SK-N-SH (cell line): ENCODE data around the gene DEPDC4. TPM values are rescaled to one million over a fixed set of nuclear protein-coding genes. Genes with fewer than 3 reads are reported as not detected.

Experiments used
- CTCF ChIA-PET: fragments of 300-600, 350-600 bp; formaldehyde crosslinking; extraction: SDS; loops from one replicate; lab custom pipeline; 2021; lab: Yijun Ruan, JAX
- POLR2A ChIA-PET: fragments of 350-600 bp; sonication (Branson Sonifier 250); formaldehyde crosslinking; extraction: SDS; loops from one replicate; lab custom pipeline; 2020; ENCODE audit warnings: antibody characterized with exemption, inconsistent platforms; lab: Yijun Ruan, JAX
- DNase-seq: peaks from one replicate; pipeline ENCODE4 v3.0.0; 2012
- H2AFZ ChIP-seq: fragments of 200-600 bp; sonication (generic); 2 replicates; pipeline ENCODE4 v1.8.1; 2016; ENCODE audit warnings: antibody characterized with exemption, mild to moderate bottlenecking, low read depth
- H3F3A ChIP-seq: fragments of 200-600 bp; sonication (generic); replicated peaks from 2 replicates; pipeline ENCODE3; 2016; ENCODE audit warnings: antibody characterized with exemption, mild to moderate bottlenecking; ENCODE audit not compliant: insufficient read depth
- H3K27ac ChIP-seq, 2 experiments: fragments of 200-500 bp in 1 of 2; fragments of 200-600 bp in 1 of 2; sonication (Bioruptor generic) in 1 of 2; sonication (generic), shearing (Covaris generic) in 1 of 2; 2 replicates each; pipeline versions ENCODE4 v1.5.1 to v1.6.1; 2014 to 2016; ENCODE audit warnings: low read depth in 2 of 2, inconsistent platforms in 1 of 2, low read length in 1 of 2, mild to moderate bottlenecking in 1 of 2, mixed read lengths in 1 of 2
- H3K27me3 ChIP-seq: fragments of 200-600 bp; sonication (generic), shearing (Covaris generic); 2 replicates; pipeline ENCODE4 v1.6.1; 2016; ENCODE audit warnings: mixed run types; ENCODE audit not compliant: insufficient read depth
- H3K36me3 ChIP-seq, 2 experiments: fragments of 200-500 bp in 1 of 2; fragments of 200-600 bp in 1 of 2; sonication (Bioruptor generic) in 1 of 2; sonication (generic) in 1 of 2; replicated peaks in 1 of 2; 2 replicates each; pipeline versions ENCODE3 to v1.5.1; 2014 to 2016; ENCODE audit warnings: low read length in 1 of 2, mild to moderate bottlenecking in 1 of 2; ENCODE audit not compliant: insufficient read depth in 2 of 2, control insufficient read depth in 1 of 2
- H3K4me1 ChIP-seq, 2 experiments: fragments of 200-500 bp in 1 of 2; fragments of 200-600 bp in 1 of 2; sonication (Bioruptor generic) in 1 of 2; sonication (generic), shearing (Covaris generic) in 1 of 2; 2 replicates each; pipeline versions ENCODE4 v1.5.1 to v1.6.1; 2014 to 2016; ENCODE audit warnings: low read depth in 1 of 2, low read length in 1 of 2, mixed run types in 1 of 2; ENCODE audit not compliant: insufficient read depth in 2 of 2, control insufficient read depth in 1 of 2
- H3K4me2 ChIP-seq: fragments of 200-600 bp; sonication (generic), shearing (Covaris generic); 2 replicates; pipeline ENCODE4 v1.6.1; 2017; ENCODE audit warnings: mixed run types
- H3K4me3 ChIP-seq, 2 experiments: fragments of 200-500 bp in 1 of 2; fragments of 200-600 bp in 1 of 2; sonication (Bioruptor generic) in 1 of 2; sonication (generic), shearing (Covaris generic) in 1 of 2; 2 replicates each; pipeline versions ENCODE4 v1.5.1 to v1.8.1; 2014 to 2016; ENCODE audit warnings: low read depth in 2 of 2, inconsistent platforms in 1 of 2, low read length in 1 of 2, mild to moderate bottlenecking in 1 of 2, mixed read lengths in 1 of 2, moderate library complexity in 1 of 2
- H3K79me2 ChIP-seq: fragments of 200-600 bp; sonication (generic); 2 replicates; pipeline ENCODE4 v1.8.1; 2017; ENCODE audit warnings: mild to moderate bottlenecking; ENCODE audit not compliant: insufficient read depth
- H3K9ac ChIP-seq: fragments of 200-600 bp; sonication (generic); 2 replicates; pipeline ENCODE4 v1.6.1; 2017; ENCODE audit warnings: mixed run types
- H3K9me2 ChIP-seq: fragments of 200-600 bp; sonication (generic); 2 replicates; pipeline ENCODE4 v1.6.1; 2017; ENCODE audit warnings: mixed run types
- H3K9me3 ChIP-seq: fragments of 200-600 bp; sonication (generic); 2 replicates; pipeline ENCODE4 v1.6.1; 2017; ENCODE audit warnings: mixed run types, mild to moderate bottlenecking, moderate library complexity
- H4K20me1 ChIP-seq: fragments of 200-600 bp; sonication (generic); 2 replicates; pipeline ENCODE4 v1.6.1; 2017; ENCODE audit warnings: mild to moderate bottlenecking, mixed run types; ENCODE audit not compliant: insufficient read depth
- CHD2 ChIP-seq: fragments of 150-350 bp; IDR thresholded peaks from 2 replicates; pipeline ENCODE4 v1.6.1; 2018; ENCODE audit warnings: low read length; ENCODE audit not compliant: partially characterized antibody
- ELF1 ChIP-seq: IDR thresholded peaks from 2 replicates; pipeline ENCODE4 v1.4.0; 2012
- FOSL2 ChIP-seq: IDR thresholded peaks from 2 replicates; pipeline ENCODE4 v1.4.0; 2012; ENCODE audit warnings: low read depth, mild to moderate bottlenecking, moderate library complexity, borderline replicate concordance
- GABPA ChIP-seq: IDR thresholded peaks from 2 replicates; pipeline ENCODE4 v1.4.0; 2012; ENCODE audit warnings: low read depth, mild to moderate bottlenecking
- MEF2A ChIP-seq: IDR thresholded peaks from 2 replicates; pipeline ENCODE4 v1.4.0; 2012; ENCODE audit warnings: low read depth, borderline replicate concordance
- MXI1 ChIP-seq: IDR thresholded peaks from 2 replicates; pipeline ENCODE4 v1.6.1; 2012; ENCODE audit warnings: mild to moderate bottlenecking, low read depth, low read length, improper control_type of control experiment
- NRF1 ChIP-seq: IDR thresholded peaks from 2 replicates; pipeline ENCODE4 v1.6.1; 2012; ENCODE audit warnings: low read depth, mild to moderate bottlenecking, low read length
- RAD21 ChIP-seq: IDR thresholded peaks from 2 replicates; pipeline ENCODE4 v1.6.1; 2012; ENCODE audit warnings: mild to moderate bottlenecking, low read length
- RFX5 ChIP-seq: IDR thresholded peaks from 2 replicates; pipeline ENCODE4 v1.6.1; 2012; ENCODE audit warnings: mild to moderate bottlenecking, improper control_type of control experiment, low read length
- RXRA ChIP-seq: IDR thresholded peaks from 2 replicates; pipeline ENCODE4 v1.4.0; 2012; ENCODE audit warnings: low read depth, mild to moderate bottlenecking, borderline replicate concordance
- SIN3A ChIP-seq: IDR thresholded peaks from 2 replicates; pipeline ENCODE4 v1.6.1; 2012; ENCODE audit warnings: low read depth, mild to moderate bottlenecking, low read length, moderate library complexity, borderline replicate concordance
- TEAD4 ChIP-seq: IDR thresholded peaks from 2 replicates; pipeline ENCODE4 v1.4.0; 2012; ENCODE audit warnings: mild to moderate bottlenecking, borderline replicate concordance; ENCODE audit not compliant: insufficient read depth
- YY1 ChIP-seq: IDR thresholded peaks from 2 replicates; pipeline ENCODE4 v1.4.0; 2012; ENCODE audit warnings: low read depth, mild to moderate bottlenecking
- WGBS: methylation state at CpG from one replicate; pipeline ENCODE4 v1.1.6; 2017; ENCODE audit warnings: low lambda C conversion rate; 5-methylcytosine and 5-hydroxymethylcytosine counted together
- polyA plus RNA-seq, 3 experiments: library from polyadenylated mRNA; depleted of rRNA; stranded (reverse); fragments of >200 nt; gene quantifications; 2 replicates each; pipeline ENCODE4 v1.2.3, GENCODE V29; 2012
- TF ChIP-seq, protein P1 (sequence below): IDR thresholded peaks from 2 replicates; pipeline ENCODE4 v1.4.0; 2012; ENCODE audit warnings: low read depth, borderline replicate concordance
- TF ChIP-seq, protein P2 (sequence below): IDR thresholded peaks from 2 replicates; pipeline ENCODE4 v1.4.0; 2012; ENCODE audit warnings: low read depth
- TF ChIP-seq, protein P3 (sequence below): IDR thresholded peaks from 2 replicates; pipeline ENCODE4; 2012
- TF ChIP-seq, protein P4 (sequence below): fragments of 150-350 bp; IDR thresholded peaks from 2 replicates; pipeline ENCODE4 v1.6.1; 2017; ENCODE audit warnings: antibody characterized with exemption, low read length, low read depth, borderline replicate concordance

The DEPDC4 gene
- polyA plus RNA-seq, 1 of the 3 experiments (the other 2 are of a cell fraction) = 0.76 TPM

DNA sequence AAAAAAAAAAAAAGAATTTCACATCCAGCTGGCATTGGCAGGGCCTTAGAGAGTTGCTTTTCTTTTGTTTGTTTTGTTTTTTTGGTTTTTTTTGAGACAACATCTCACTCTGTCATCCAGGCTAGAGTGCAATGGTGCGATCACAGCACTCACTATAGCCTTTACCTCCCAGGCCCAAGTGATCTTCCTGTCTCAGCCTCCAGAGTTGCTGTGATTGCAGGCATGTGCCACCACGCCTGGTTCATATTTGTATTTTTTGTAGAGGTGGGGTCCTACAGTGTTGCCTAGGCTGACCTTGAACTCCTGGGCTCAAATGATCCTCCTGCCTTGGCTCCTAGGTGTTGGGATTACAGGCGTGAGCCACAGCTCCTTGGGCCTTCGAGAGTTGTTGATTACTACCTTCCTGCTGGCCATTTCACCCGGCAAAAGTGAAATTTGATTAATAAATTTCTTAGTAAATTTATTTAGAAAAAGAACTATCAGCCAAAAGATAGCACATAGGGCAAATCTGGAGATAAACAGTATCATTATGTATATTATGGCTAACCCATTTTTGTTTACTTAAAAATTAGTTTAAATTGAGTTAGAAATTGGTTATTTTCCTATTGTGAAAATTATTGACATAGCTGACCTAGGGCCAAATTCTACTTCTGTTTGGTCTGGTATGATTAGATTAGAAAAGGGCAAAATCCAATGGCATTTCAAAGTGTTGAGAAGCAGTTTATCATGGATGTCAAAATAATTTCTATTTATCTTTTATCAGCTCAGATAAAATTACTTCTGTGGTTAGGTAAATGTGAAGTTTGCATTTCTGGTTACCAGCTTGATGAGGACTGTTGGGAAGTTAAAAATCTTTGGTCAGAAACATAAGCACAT is 53.6 kb downstream of the DEPDC4 start:
- TF ChIP-seq RFX5 (no peak), ELF1 (no peak), TEAD4 (no peak), RAD21 (no peak), RXRA (no peak), GABPA (no peak), MEF2A (no peak), YY1 (no peak), SIN3A (no peak), FOSL2 (no peak), NRF1 (no peak), MXI1 (no peak), CHD2 (no peak)
- TF ChIP-seq, protein P1, sequence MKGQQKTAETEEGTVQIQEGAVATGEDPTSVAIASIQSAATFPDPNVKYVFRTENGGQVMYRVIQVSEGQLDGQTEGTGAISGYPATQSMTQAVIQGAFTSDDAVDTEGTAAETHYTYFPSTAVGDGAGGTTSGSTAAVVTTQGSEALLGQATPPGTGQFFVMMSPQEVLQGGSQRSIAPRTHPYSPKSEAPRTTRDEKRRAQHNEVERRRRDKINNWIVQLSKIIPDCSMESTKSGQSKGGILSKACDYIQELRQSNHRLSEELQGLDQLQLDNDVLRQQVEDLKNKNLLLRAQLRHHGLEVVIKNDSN = no peak
- TF ChIP-seq, protein P2, sequence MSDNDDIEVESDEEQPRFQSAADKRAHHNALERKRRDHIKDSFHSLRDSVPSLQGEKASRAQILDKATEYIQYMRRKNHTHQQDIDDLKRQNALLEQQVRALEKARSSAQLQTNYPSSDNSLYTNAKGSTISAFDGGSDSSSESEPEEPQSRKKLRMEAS = no peak
- TF ChIP-seq, protein P3, sequence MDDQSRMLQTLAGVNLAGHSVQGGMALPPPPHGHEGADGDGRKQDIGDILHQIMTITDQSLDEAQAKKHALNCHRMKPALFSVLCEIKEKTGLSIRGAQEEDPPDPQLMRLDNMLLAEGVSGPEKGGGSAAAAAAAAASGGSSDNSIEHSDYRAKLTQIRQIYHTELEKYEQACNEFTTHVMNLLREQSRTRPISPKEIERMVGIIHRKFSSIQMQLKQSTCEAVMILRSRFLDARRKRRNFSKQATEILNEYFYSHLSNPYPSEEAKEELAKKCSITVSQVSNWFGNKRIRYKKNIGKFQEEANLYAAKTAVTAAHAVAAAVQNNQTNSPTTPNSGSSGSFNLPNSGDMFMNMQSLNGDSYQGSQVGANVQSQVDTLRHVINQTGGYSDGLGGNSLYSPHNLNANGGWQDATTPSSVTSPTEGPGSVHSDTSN = no peak
- TF ChIP-seq, protein P4, sequence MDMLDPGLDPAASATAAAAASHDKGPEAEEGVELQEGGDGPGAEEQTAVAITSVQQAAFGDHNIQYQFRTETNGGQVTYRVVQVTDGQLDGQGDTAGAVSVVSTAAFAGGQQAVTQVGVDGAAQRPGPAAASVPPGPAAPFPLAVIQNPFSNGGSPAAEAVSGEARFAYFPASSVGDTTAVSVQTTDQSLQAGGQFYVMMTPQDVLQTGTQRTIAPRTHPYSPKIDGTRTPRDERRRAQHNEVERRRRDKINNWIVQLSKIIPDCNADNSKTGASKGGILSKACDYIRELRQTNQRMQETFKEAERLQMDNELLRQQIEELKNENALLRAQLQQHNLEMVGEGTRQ = no peak
- TF ChIP-seq, all 33 proteins: peak for 0
- Histone ChIP-seq H3K9me3 (no peaks in the 10 kb centered on the region), H3K9me2 (no peaks in the 10 kb centered on the region), H3K36me3 (peaks cover 63 to 72% of the 10 kb centered on the region in 2 experiments), H3K4me1 (no peaks in the 10 kb centered on the region), H4K20me1 (no peaks in the 10 kb centered on the region), H3K4me2 (no peak overlapping the region), H3K27ac (no peak overlapping the region), H3K79me2 (no peaks in the 10 kb centered on the region), H3K9ac (no peak overlapping the region), H2AFZ (no peak overlapping the region), H3F3A (no peaks in the 10 kb centered on the region), H3K27me3 (no peaks in the 10 kb centered on the region), H3K4me3 (no peak overlapping the region)
- CTCF ChIA-PET = interaction anchor here (1.3 kb wide), 1 partner anchor 191 kb away, joined by 4 read pairs; no protein-coding TSS in a partner anchor
- POLR2A ChIA-PET = interaction anchor here (0.8 kb wide), 1 partner anchor 13 kb away, joined by 3 read pairs; the partner anchor contains the start of gene ACTR6
- DNase-seq = no peak
- WGBS = 96% methylated on average over 5 of the region's 5 CpGs
